ENCODE measurements around the gene IL17RE. TPM values are rescaled to one million over a fixed set of nuclear protein-coding genes. Genes with fewer than 3 reads are reported as not detected.
A peak's percentile ranks its signal among the peaks of the same experiment; 100 is the strongest.

IL17RE gene
- total and polyA plus RNA-seq, 2 of the 13 experiments (the other 11 are each of a cell fraction or from before 2014, with no cell fraction given), result 14.5 to 24.1 TPM

GRCh38 chr3:9946112-9947024 is 43.7 kb downstream of the IL17RE start (continued):
- TF ChIP-seq, protein P1, sequence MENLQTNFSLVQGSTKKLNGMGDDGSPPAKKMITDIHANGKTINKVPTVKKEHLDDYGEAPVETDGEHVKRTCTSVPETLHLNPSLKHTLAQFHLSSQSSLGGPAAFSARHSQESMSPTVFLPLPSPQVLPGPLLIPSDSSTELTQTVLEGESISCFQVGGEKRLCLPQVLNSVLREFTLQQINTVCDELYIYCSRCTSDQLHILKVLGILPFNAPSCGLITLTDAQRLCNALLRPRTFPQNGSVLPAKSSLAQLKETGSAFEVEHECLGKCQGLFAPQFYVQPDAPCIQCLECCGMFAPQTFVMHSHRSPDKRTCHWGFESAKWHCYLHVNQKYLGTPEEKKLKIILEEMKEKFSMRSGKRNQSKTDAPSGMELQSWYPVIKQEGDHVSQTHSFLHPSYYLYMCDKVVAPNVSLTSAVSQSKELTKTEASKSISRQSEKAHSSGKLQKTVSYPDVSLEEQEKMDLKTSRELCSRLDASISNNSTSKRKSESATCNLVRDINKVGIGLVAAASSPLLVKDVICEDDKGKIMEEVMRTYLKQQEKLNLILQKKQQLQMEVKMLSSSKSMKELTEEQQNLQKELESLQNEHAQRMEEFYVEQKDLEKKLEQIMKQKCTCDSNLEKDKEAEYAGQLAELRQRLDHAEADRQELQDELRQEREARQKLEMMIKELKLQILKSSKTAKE (CRISPR knock-in tag; IDR thresholded peaks at IDR 0.05; ENCODE audit: borderline replicate concordance), result no peak
- TF ChIP-seq HNF4A (CRISPR knock-in tag; IDR thresholded peaks at IDR 0.05) (no peak; the same call in 1 of the 2 replicates), ATF3 (CRISPR knock-in tag; IDR thresholded peaks at IDR 0.05) (peak; percentile 65), KAT7 (CRISPR knock-in tag; IDR thresholded peaks at IDR 0.05; ENCODE audit: borderline replicate concordance) (peak; percentile 42), ZNF335 (CRISPR knock-in tag; IDR thresholded peaks at IDR 0.05) (peak; percentile 38; the same call in 1 of the 2 replicates), ZNF510 (CRISPR knock-in tag; IDR thresholded peaks at IDR 0.05; ENCODE audit: low read depth) (0 out of 2 replicates have a peak, but pooled peaks have one; percentile 1), ARNT (IDR thresholded peaks at IDR 0.05) (no peak), ZNF878 (CRISPR knock-in tag; IDR thresholded peaks at IDR 0.05) (no peak; the same call in 1 of the 2 replicates), DDIT3 (CRISPR knock-in tag; IDR thresholded peaks at IDR 0.05) (no peak), GFI1 (CRISPR knock-in tag; IDR thresholded peaks at IDR 0.05; ENCODE audit: borderline replicate concordance) (peak; percentile 73; the same call in 1 of the 2 replicates), GATA4 (IDR thresholded peaks at IDR 0.05; ENCODE audit: borderline replicate concordance, low read depth) (no peak; the same call in 1 of the 2 replicates), ZNF224 (CRISPR knock-in tag; IDR thresholded peaks at IDR 0.05) (no peak), ZSCAN25 (CRISPR knock-in tag; IDR thresholded peaks at IDR 0.05) (peak; percentile 38; the same call in 1 of the 2 replicates), ZNF775 (CRISPR knock-in tag; IDR thresholded peaks at IDR 0.05; ENCODE audit: borderline replicate concordance) (no peak), ZNF713 (CRISPR knock-in tag; IDR thresholded peaks at IDR 0.05) (no peak), CSRNP2 (CRISPR knock-in tag; conservative IDR thresholded peaks at IDR 0.05; ENCODE audit: low read depth) (no peak), YEATS4 (CRISPR knock-in tag; IDR thresholded peaks at IDR 0.05; ENCODE audit: borderline replicate concordance) (peak; percentile 81), FOXM1 (CRISPR knock-in tag; IDR thresholded peaks at IDR 0.05) (no peak; the same call in 1 of the 2 replicates), JDP2 (CRISPR knock-in tag; IDR thresholded peaks at IDR 0.05; ENCODE audit: borderline replicate concordance) (no peak), ZNF598 (CRISPR knock-in tag; IDR thresholded peaks at IDR 0.05; ENCODE audit: borderline replicate concordance) (no peak), PAX8 (CRISPR knock-in tag; IDR thresholded peaks at IDR 0.05; ENCODE audit: borderline replicate concordance) (no peak)
- TF ChIP-seq, protein P2, sequence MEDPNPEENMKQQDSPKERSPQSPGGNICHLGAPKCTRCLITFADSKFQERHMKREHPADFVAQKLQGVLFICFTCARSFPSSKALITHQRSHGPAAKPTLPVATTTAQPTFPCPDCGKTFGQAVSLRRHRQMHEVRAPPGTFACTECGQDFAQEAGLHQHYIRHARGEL (CRISPR knock-in tag; IDR thresholded peaks at IDR 0.05), result peak; percentile 23; the same call in 1 of the 2 replicates

Measured in HepG2 (cell line).